ENCODE data around the gene PEX11B. TPM values are rescaled to one million over a fixed set of nuclear protein-coding genes. Genes with fewer than 3 reads are reported as not detected.

The PEX11B gene
- total and polyA plus RNA-seq, 8 donors = 10.7 to 21.9 (median 12.5) TPM

DNA sequence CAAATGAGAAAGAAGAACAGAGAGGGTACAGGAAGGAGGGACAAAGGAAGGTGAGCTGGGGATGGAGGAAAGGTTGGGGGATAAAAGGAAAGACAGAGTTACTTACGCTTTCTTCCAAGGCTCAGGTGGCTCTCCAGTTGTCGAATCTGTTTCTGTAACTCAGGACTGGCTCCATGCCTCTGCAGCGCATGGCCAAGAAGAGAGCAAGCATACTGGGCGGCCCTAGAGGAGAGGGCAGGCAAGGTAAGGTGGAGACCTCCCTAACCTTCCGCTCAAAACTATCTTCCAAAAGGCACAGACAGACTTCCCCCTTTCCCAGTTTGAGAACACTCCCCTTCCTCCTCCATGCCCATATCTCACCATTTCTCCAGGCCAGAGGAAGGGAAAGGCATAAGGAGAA, 922 bp downstream of the PEX11B start:
- no peak overlapping the region for H3K27ac ChIP-seq
- FAIRE-seq (no peak), DNase-seq (no peak), ATAC-seq (no peak)
- intact Hi-C loops (cut with DNase I) = no loop called here
- 43 to 53% methylated on average over 5 of the region's 5 CpGs for WGBS, 2 donors
- TF ChIP-seq, protein P1, sequence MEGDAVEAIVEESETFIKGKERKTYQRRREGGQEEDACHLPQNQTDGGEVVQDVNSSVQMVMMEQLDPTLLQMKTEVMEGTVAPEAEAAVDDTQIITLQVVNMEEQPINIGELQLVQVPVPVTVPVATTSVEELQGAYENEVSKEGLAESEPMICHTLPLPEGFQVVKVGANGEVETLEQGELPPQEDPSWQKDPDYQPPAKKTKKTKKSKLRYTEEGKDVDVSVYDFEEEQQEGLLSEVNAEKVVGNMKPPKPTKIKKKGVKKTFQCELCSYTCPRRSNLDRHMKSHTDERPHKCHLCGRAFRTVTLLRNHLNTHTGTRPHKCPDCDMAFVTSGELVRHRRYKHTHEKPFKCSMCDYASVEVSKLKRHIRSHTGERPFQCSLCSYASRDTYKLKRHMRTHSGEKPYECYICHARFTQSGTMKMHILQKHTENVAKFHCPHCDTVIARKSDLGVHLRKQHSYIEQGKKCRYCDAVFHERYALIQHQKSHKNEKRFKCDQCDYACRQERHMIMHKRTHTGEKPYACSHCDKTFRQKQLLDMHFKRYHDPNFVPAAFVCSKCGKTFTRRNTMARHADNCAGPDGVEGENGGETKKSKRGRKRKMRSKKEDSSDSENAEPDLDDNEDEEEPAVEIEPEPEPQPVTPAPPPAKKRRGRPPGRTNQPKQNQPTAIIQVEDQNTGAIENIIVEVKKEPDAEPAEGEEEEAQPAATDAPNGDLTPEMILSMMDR (IDR thresholded peaks at IDR 0.05) = no peak
- H3K27me3 ChIP-seq = no peaks in the 10 kb centered on the region
- peaks cover 0 to 7% (median 0%) of the 10 kb centered on the region in 3 donors for H3K36me3 ChIP-seq
- no peaks in the 10 kb centered on the region for H3K9me3 ChIP-seq
- peaks cover 0 to 13% (median 6%) of the 10 kb centered on the region in 3 donors for H3K4me1 ChIP-seq
- peak overlapping the region; percentile 62 to 96 (median 87) for H3K4me3 ChIP-seq

DNA sequence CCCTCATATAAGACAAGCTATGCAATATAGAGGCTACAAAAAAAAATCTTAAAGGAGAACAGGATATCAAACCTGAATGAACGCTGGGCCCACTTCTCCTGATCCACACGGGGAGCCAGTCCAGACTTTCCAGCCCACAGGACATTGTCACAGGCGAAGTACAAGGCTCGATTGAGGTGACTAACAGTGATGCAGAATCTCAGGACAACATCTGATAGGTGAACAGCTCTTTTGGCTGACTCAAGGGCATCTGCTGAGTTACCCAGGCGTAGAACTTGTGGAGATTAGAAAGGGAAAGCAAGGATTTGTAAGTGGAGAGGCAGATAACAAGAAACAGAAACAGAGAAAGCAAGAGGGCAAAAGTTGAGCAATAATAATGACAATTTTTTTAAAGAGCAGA, 1.8 kb downstream of the PEX11B start:
- DNase-seq (no peak), ATAC-seq (no peak), FAIRE-seq (no peak)
- peak overlapping the region in 1 of 4 donors; percentile 96 for H3K4me3 ChIP-seq
- TF ChIP-seq, protein P1 (IDR thresholded peaks at IDR 0.05) = no peak
- no peaks in the 10 kb centered on the region for H3K27me3 ChIP-seq
- 64 to 68% methylated on average over 5 of the region's 5 CpGs for WGBS, 2 donors
- peaks cover 0 to 13% (median 5%) of the 10 kb centered on the region in 3 donors for H3K36me3 ChIP-seq
- no peak overlapping the region for H3K27ac ChIP-seq
- no peaks in the 10 kb centered on the region for H3K9me3 ChIP-seq
- intact Hi-C loops (cut with DNase I) = no loop called here
- peaks cover 0 to 13% (median 6%) of the 10 kb centered on the region in 3 donors for H3K4me1 ChIP-seq

DNA sequence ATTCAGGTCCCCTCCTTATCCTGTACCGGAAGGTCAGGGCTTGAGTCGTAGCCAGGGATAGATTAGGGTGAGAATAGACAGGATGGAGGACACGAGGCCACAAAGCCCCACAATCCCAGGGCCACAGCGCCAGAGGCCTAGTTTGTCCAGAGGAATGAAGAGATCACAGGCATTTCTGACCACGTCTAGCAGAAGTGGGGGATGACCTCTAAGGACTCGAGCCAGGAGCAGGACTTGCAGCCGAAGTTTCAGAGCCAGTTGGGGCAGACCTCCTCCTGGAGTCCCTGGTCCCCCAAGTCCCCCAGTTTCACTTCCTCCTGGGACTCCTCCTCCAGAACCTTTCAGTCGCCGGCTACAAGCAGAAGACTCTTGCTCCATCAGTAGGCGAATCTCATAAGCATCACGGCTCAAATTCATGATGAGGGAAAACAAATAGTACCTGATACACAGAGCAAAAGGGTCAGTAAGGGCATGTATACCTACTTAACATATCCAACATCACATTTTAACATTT, 6.3 kb downstream of the PEX11B start:
- intact Hi-C loops (cut with DNase I) = no loop called here
- no peak overlapping the region for H3K4me3 ChIP-seq
- no peaks in the 10 kb centered on the region for H3K27me3 ChIP-seq
- DNase-seq (no peak), FAIRE-seq (no peak), ATAC-seq (no peak)
- no peaks in the 10 kb centered on the region for H3K9me3 ChIP-seq
- H3K27ac ChIP-seq = no peak overlapping the region
- WGBS, 2 donors = 65 to 68% methylated on average over 11 of the region's 11 CpGs
- peaks cover 0 to 18% (median 5%) of the 10 kb centered on the region in 3 donors for H3K36me3 ChIP-seq
- TF ChIP-seq, protein P1 (IDR thresholded peaks at IDR 0.05) = no peak
- H3K4me1 ChIP-seq = peaks cover 0 to 2% (median 0%) of the 10 kb centered on the region in 3 donors

DNA sequence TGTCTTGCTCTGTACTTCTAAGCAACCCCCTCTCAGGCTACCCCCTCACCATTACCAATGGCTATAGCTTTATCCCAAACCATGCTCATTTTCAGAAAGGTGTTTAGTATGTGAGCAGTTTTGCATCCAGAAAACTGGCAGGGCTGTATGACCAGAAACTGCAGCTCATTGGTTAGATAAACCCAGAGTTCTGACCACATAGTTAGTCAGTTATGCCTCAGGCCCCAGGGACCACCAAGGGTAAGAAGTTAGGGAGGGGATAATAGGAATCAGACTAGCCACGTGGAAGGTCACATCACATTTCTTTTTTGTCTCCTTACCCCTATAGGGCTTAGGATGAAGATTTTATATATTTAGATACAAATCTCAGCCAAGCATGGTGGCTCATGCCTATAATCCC, 9.9 kb downstream of the PEX11B start:
- Histone ChIP-seq H3K36me3 (peaks cover 0 to 11% (median 5%) of the 10 kb centered on the region in 3 donors), H3K4me1 (no peaks in the 10 kb centered on the region), H3K9me3 (no peaks in the 10 kb centered on the region), H3K4me3 (no peak overlapping the region), H3K27ac (no peak overlapping the region), H3K27me3 (no peaks in the 10 kb centered on the region)
- intact Hi-C loops (cut with DNase I) = no loop called here
- 48 to 63% methylated on average over 1 of the region's 1 CpG for WGBS, 2 donors
- FAIRE-seq (no peak), DNase-seq (no peak), ATAC-seq (no peak)
- TF ChIP-seq, protein P1 (IDR thresholded peaks at IDR 0.05) = no peak

DNA sequence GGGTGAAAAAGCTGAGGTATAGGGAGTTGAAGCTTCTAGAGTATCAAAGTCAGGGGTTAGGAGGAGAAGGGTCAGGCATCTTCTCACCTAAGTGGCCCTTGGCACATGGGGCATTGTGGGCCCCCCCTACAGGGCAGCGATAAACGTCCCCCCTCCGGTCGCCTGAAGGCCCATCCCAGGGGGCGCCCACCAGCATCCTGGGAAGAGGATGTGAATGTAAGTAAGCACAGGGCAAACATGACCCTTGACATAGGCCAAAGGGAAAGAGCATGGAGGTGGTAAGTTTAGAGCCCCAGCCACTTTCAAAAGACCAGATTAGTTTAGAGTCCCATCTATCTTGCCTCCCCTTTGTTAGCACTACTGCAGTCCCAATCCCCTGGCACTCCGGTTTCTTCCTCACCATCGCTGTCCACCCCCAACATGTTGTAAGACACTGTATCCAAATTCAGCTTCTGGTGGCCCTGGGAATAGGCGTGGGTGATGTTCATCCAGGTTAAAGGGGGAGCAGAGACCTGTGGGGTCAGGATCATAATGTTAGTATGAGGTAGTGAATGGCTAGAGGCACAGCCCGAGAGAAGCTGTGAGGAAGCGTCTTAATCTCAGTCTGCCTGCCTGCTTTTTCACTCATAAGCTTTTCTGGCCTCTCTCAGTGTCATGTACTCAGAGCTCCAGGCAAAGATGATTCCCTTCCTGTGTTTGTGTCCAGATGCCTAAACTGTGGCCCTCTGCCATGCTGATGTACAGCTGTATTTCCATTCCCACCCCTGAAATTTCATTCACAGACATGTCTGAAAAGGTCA, 11.4 kb downstream of the PEX11B start:
- TF ChIP-seq, protein P1 (IDR thresholded peaks at IDR 0.05) = no peak
- FAIRE-seq = no peak
- ATAC-seq = no peak
- DNase-seq = no peak
- no peak overlapping the region for H3K4me3 ChIP-seq
- no peaks in the 10 kb centered on the region for H3K27me3 ChIP-seq
- WGBS, 2 donors = 76 to 79% methylated on average over 10 of the region's 10 CpGs
- no peaks in the 10 kb centered on the region for H3K9me3 ChIP-seq
- no peaks in the 10 kb centered on the region for H3K4me1 ChIP-seq
- H3K36me3 ChIP-seq = peaks cover 0 to 8% (median 5%) of the 10 kb centered on the region in 3 donors
- H3K27ac ChIP-seq = no peak overlapping the region
- intact Hi-C loops (cut with DNase I) = no loop called here
